ENCODE results near the gene SIT1.
"Not testable (repeated sequence)": the region's sequence is repeated elsewhere in the genome, so short reads cannot be mapped to it uniquely, and the experiment has no call there.

SIT1 gene

GRCh38 chr9:35646153-35646532, 4.6 kb downstream of the SIT1 start:
- TF ChIP-seq CTCF (IDR thresholded peaks at IDR 0.05; ENCODE audit: low read depth, low read length) = no peak
- no peak for DNase-seq (ENCODE audit: low read depth in 2 of 2)
- peak overlapping the region; percentile 50 to 61 for H3K4me3 ChIP-seq (replicated peaks in 1 of 2; ENCODE audit: low read depth in 2 of 2, low read length in 2 of 2)

- peak overlapping the region in 1 of 2 donors; percentile 50 for H3K4me3 ChIP-seq (replicated peaks in 1 of 2; ENCODE audit: low read depth in 2 of 2, low read length in 2 of 2)
- not testable (repeated sequence) for DNase-seq (ENCODE audit: low read depth in 2 of 2)
These were observed 5.0 kb downstream of the SIT1 start for GRCh38 chr9:35645736-35646135.

- TF ChIP-seq CTCF (IDR thresholded peaks at IDR 0.05; ENCODE audit: low read depth, low read length) = no peak
- no peak overlapping the region for H3K4me3 ChIP-seq (replicated peaks in 1 of 2; ENCODE audit: low read depth in 2 of 2, low read length in 2 of 2)
- DNase-seq (ENCODE audit: low read depth in 2 of 2) = no peak
These were observed 7.7 kb downstream of the SIT1 start for GRCh38 chr9:35643046-35643445.

GRCh38 chr9:35641478-35641877, 9.3 kb downstream of the SIT1 start:
- DNase-seq (ENCODE audit: low read depth in 2 of 2); H3K4me3 ChIP-seq (replicated peaks in 1 of 2; ENCODE audit: low read depth in 2 of 2, low read length in 2 of 2): not testable (repeated sequence)

- not testable (repeated sequence) for DNase-seq (ENCODE audit: low read depth in 2 of 2)
These were observed 10.3 kb downstream of the SIT1 start for GRCh38 chr9:35640431-35640830.

GRCh38 chr9:35639631-35640030, 11.1 kb downstream of the SIT1 start:
- no peak overlapping the region for H3K4me3 ChIP-seq (replicated peaks in 1 of 2; ENCODE audit: low read depth in 2 of 2, low read length in 2 of 2)
- DNase-seq (ENCODE audit: low read depth in 2 of 2) = no peak
- no peak for TF ChIP-seq CTCF (IDR thresholded peaks at IDR 0.05; ENCODE audit: low read depth, low read length)

More at GRCh38 chr9:35640431-35640830, 10.3 kb downstream of the SIT1 start:
- not testable (repeated sequence) for H3K4me3 ChIP-seq (replicated peaks in 1 of 2; ENCODE audit: low read depth in 2 of 2, low read length in 2 of 2)

GRCh38 chr9:35639225-35639624, 11.5 kb downstream of the SIT1 start:
- DNase-seq (ENCODE audit: low read depth in 2 of 2); H3K4me3 ChIP-seq (replicated peaks in 1 of 2; ENCODE audit: low read depth in 2 of 2, low read length in 2 of 2): not testable (repeated sequence)

GRCh38 chr9:35638751-35639150, 12.0 kb downstream of the SIT1 start:
- H3K4me3 ChIP-seq (replicated peaks in 1 of 2; ENCODE audit: low read depth in 2 of 2, low read length in 2 of 2); DNase-seq (ENCODE audit: low read depth in 2 of 2): not testable (repeated sequence)

- not testable (repeated sequence) for DNase-seq (ENCODE audit: low read depth in 2 of 2); H3K4me3 ChIP-seq (replicated peaks in 1 of 2; ENCODE audit: low read depth in 2 of 2, low read length in 2 of 2)
These were observed 13.2 kb downstream of the SIT1 start for GRCh38 chr9:35637427-35637955.

- DNase-seq (ENCODE audit: low read depth in 2 of 2); H3K4me3 ChIP-seq (replicated peaks in 1 of 2; ENCODE audit: low read depth in 2 of 2, low read length in 2 of 2): not testable (repeated sequence)
These were observed 13.9 kb downstream of the SIT1 start for GRCh38 chr9:35636877-35637246.

GRCh38 chr9:35636135-35636876, 14.4 kb downstream of the SIT1 start:
- TF ChIP-seq CTCF (IDR thresholded peaks at IDR 0.05; ENCODE audit: low read depth, low read length) = no peak
- no peak for DNase-seq (ENCODE audit: low read depth in 2 of 2)
- H3K4me3 ChIP-seq (replicated peaks in 1 of 2; ENCODE audit: low read depth in 2 of 2, low read length in 2 of 2) = no peak overlapping the region

All from cardiac fibroblast (primary cell).